ENCODE results near the gene STK32B.
A peak's percentile ranks its signal among the peaks of the same experiment; 100 is the strongest.

STK32B gene

DNA sequence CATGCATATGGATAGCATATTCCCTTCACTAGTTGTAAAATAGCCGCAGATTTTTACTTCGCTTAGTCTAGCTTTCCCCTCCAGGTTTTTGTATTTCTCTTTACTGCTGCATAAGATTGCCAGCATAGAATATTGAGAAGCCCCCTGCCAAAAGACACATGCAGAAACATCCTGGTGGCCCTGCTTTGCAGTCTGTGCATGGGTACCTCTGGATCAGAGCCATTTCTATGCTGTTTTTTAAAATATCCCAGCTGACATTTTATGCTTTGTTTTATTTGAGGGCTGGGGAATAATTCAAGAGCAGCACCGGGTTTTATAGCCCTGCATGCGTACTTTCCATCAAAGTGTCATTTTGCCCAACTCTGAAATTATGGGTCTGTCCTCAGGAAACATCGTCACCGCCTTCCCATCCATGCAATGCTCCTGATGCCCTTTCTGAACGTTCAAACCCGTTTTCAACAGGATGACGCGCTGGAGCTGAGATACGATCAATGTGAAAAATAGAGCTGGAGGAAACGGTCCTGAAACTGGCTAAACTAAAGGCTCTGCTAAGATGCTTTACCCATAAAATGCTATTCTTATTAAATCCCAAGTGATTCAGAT lies 342.7 kb downstream of the STK32B start:
- Histone ChIP-seq H3K4me1 (no peaks in the 10 kb centered on the region), H3K27me3 (no peaks in the 10 kb centered on the region), H3K36me3 (no peaks in the 10 kb centered on the region), H3K9me3 (no peaks in the 10 kb centered on the region), H3K4me3 (ENCODE audit: low read depth, low read length) (no peak overlapping the region)
- TF ChIP-seq, protein P1, sequence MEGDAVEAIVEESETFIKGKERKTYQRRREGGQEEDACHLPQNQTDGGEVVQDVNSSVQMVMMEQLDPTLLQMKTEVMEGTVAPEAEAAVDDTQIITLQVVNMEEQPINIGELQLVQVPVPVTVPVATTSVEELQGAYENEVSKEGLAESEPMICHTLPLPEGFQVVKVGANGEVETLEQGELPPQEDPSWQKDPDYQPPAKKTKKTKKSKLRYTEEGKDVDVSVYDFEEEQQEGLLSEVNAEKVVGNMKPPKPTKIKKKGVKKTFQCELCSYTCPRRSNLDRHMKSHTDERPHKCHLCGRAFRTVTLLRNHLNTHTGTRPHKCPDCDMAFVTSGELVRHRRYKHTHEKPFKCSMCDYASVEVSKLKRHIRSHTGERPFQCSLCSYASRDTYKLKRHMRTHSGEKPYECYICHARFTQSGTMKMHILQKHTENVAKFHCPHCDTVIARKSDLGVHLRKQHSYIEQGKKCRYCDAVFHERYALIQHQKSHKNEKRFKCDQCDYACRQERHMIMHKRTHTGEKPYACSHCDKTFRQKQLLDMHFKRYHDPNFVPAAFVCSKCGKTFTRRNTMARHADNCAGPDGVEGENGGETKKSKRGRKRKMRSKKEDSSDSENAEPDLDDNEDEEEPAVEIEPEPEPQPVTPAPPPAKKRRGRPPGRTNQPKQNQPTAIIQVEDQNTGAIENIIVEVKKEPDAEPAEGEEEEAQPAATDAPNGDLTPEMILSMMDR (IDR thresholded peaks at IDR 0.05; ENCODE audit: low read depth, low read length): no peak
- no peak for DNase-seq

DNA sequence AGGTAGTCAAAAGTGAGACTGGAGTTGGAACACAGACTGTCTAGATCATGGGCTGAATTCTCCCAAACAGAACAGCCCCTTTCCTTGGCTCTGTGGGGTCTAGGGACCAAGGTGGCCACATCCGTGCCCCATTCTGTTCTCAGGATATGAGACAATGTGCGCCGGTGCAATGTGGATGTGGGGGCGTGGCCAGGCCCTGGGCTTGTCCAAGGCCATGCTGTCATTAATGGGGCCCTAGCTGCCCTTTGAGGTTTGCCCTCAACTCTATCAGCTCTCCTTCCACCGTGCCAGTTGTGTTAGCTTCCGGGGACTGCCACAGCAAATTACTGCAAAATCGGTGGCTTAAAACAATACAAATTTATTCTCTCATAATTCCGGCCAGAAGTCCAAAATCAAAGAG lies 344.5 kb downstream of the STK32B start:
- DNase-seq: no peak
- Histone ChIP-seq H3K4me1 (no peaks in the 10 kb centered on the region), H3K9me3 (no peaks in the 10 kb centered on the region), H3K4me3 (ENCODE audit: low read depth, low read length) (no peak overlapping the region), H3K36me3 (no peaks in the 10 kb centered on the region), H3K27me3 (no peaks in the 10 kb centered on the region)
- TF ChIP-seq, protein P1 (IDR thresholded peaks at IDR 0.05; ENCODE audit: low read depth, low read length): no peak

DNA sequence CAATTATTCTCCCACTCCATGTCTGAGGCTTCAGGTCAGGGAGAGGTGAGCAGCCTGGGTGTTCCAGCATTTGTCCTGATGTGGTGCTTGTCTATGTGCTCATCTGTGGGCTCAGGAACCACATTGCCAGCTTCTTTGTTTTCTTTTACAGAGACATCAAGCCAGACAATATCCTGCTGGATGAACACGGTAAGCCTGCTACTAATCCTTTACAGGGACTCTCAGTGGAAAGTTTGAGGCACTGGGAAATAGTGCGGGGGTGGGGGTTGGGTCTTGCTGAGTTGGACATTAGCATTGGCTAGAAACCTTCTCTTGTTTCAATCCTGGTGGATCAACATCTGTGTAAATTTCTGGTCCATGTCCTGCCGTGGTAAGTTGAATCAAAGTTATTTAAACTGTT lies 346.8 kb downstream of the STK32B start:
- Histone ChIP-seq H3K27me3 (no peaks in the 10 kb centered on the region), H3K4me1 (no peaks in the 10 kb centered on the region)

DNA sequence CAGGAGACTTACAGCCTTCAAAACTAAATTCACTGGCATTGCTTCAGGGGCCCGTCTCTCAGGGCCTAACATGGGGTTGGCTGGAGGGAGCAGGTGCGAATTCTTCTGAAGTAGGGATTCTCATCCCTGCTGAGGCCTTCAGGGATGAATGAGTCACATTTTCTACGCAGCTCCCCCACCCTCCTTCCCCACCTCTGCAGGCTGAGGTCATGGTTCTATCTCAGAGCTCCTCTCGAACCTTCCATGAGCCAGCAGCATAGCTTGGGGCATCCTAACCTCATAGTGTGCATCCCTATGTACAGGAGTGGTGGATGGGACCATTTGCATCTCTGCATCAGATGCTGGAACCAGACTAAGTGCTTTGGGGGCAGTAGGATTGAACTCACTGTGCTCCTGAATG lies 347.8 kb downstream of the STK32B start:
- Histone ChIP-seq H3K4me3 (ENCODE audit: low read depth, low read length) (no peak overlapping the region), H3K27me3 (no peaks in the 10 kb centered on the region), H3K4me1 (no peaks in the 10 kb centered on the region), H3K36me3 (no peaks in the 10 kb centered on the region), H3K9me3 (no peaks in the 10 kb centered on the region)
- DNase-seq: no peak
- TF ChIP-seq, protein P1 (IDR thresholded peaks at IDR 0.05; ENCODE audit: low read depth, low read length): no peak

More for the DNA sequence above, 346.8 kb downstream of the STK32B start:
- no peak for DNase-seq
- H3K4me3 ChIP-seq (ENCODE audit: low read depth, low read length): no peak overlapping the region
- H3K36me3 ChIP-seq: no peaks in the 10 kb centered on the region
- no peaks in the 10 kb centered on the region for H3K9me3 ChIP-seq
- TF ChIP-seq, protein P1 (IDR thresholded peaks at IDR 0.05; ENCODE audit: low read depth, low read length): no peak

DNA sequence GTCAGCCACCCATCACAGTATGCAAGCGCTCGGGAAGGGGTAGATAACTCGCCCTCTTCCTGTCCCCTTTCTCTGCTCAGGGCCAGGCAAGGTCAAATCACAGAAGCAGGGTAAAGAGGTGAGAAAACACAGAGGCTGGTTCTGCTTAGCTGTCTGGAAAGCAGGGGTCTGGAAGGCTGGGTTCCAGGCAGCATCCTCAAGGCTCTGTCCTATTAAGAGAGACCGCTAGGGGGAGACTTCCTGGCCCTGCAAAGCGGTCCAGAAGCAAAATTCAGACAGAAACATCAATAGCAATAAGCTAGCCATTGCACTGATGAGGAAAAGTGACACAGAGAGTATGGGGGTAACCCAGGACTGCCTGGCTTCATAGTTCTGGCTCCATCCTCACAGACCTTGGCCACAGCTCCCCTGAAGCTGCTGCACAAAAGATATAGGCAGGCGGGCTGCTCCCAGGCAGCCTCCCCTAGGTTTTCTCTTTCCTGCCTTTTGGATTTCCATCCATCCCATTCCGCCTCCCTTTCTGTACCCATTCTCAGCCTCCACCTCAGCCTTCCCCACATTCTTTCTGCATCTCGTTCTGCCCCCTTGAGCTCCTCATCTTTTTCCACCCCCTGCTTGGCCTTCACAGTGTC lies 348.6 kb downstream of the STK32B start:
- H3K27me3 ChIP-seq: no peaks in the 10 kb centered on the region
- TF ChIP-seq, protein P1 (IDR thresholded peaks at IDR 0.05; ENCODE audit: low read depth, low read length): peak; percentile 87
- DNase-seq: peak; percentile 52
- H3K36me3 ChIP-seq: no peaks in the 10 kb centered on the region
- H3K9me3 ChIP-seq: no peaks in the 10 kb centered on the region
- H3K4me3 ChIP-seq (ENCODE audit: low read depth, low read length): no peak overlapping the region
- H3K4me1 ChIP-seq: no peaks in the 10 kb centered on the region

DNA sequence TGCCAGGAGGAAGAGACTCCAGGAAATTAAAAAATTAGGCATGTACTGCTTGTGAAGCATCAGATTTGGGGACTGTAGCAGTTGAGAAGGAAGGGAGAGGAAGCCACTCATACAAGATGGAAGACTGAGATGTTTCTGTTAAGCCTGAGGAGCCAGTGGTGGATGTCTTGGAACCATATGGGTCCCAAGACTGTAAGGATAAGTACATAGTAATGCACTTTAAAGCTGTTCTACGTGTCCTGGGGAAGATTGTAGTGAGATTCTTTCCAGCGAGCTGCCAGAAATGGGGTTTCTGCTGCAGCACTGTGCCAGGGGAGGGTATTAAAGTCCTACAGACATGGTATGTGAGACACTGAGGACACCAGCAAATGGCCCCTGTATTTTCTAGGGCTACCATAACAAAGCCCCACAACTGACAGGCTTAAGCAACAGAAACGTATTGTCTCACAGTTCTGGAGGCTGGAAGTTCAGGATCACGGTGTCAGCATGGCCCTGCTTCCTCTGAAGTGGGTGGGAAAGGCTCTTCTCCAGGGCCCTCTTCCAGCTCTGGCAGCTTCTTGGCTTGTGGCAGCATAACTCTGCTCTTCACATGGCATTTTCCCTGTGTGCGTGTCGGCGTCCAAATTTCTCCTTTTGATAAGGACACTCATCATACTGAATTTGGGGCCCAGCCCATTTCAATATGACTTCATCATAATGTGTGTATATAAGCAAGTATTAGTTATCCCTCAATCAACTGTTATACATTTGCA lies 352.6 kb downstream of the STK32B start:
- Histone ChIP-seq H3K4me3 (ENCODE audit: low read depth, low read length) (no peak overlapping the region), H3K36me3 (no peaks in the 10 kb centered on the region), H3K27me3 (no peaks in the 10 kb centered on the region), H3K4me1 (no peaks in the 10 kb centered on the region), H3K9me3 (no peaks in the 10 kb centered on the region)
- TF ChIP-seq, protein P1 (IDR thresholded peaks at IDR 0.05; ENCODE audit: low read depth, low read length): no peak
- no peak for DNase-seq

Measured in BE2C (cell line).